ENCODE data around the gene STPG2.

STPG2 gene

DNA sequence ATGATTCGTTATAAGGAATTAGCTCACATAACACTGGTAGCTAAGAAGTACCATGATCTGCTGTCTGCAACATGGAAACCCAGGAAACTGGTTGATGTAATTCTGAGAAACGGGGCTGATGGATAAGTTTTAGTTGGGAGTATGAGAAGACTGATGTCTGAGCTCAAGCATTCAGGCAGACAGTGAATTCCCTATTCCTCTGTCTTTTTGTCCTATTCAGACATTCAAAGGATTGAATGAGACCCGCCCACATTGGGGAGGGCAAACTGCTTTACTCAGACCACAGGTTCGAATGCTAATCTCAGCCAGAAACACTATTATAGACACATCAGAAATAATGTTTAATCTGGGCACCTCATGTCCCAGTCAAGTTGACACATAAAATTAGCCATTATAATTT, 515.5 kb downstream of the STPG2 start:
- ChIA-PET POLR2A (no interaction called here), CTCF (interaction anchor here (1.4 kb wide), 1 partner anchor 24 kb away, joined by 3 read pairs; no protein-coding TSS in a partner anchor)
- TF ChIP-seq, protein P1, sequence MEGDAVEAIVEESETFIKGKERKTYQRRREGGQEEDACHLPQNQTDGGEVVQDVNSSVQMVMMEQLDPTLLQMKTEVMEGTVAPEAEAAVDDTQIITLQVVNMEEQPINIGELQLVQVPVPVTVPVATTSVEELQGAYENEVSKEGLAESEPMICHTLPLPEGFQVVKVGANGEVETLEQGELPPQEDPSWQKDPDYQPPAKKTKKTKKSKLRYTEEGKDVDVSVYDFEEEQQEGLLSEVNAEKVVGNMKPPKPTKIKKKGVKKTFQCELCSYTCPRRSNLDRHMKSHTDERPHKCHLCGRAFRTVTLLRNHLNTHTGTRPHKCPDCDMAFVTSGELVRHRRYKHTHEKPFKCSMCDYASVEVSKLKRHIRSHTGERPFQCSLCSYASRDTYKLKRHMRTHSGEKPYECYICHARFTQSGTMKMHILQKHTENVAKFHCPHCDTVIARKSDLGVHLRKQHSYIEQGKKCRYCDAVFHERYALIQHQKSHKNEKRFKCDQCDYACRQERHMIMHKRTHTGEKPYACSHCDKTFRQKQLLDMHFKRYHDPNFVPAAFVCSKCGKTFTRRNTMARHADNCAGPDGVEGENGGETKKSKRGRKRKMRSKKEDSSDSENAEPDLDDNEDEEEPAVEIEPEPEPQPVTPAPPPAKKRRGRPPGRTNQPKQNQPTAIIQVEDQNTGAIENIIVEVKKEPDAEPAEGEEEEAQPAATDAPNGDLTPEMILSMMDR (IDR thresholded peaks at IDR 0.05; ENCODE audit: control extremely low read depth, extremely low read depth, low read depth, missing control alignments) = no peak
- DNase-seq (ENCODE audit: extremely low spot score) = no peak

DNA sequence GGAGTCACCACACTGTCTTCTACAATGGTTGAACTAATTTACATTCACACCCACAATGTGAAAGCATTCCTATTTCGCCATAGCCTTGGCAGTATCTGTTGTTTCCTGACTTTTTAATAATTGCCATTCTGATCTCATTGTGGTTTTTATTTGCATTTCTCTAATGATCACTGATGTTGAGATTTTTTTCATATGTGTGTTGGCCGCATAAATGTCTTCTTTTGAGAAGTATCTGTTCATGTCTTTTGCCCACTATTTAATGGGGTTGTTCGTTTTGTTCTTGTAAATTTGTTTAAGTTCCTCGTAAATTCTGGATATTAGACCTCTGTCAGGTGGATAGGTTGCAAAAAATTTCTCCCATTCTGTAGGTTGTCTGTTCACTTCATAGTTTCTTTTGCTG, 519.1 kb downstream of the STPG2 start:
- ChIA-PET CTCF (no interaction called here), POLR2A (no interaction called here)
- no peak for DNase-seq (ENCODE audit: extremely low spot score)
- TF ChIP-seq, protein P1 (IDR thresholded peaks at IDR 0.05; ENCODE audit: control extremely low read depth, extremely low read depth, low read depth, missing control alignments) = no peak

DNA sequence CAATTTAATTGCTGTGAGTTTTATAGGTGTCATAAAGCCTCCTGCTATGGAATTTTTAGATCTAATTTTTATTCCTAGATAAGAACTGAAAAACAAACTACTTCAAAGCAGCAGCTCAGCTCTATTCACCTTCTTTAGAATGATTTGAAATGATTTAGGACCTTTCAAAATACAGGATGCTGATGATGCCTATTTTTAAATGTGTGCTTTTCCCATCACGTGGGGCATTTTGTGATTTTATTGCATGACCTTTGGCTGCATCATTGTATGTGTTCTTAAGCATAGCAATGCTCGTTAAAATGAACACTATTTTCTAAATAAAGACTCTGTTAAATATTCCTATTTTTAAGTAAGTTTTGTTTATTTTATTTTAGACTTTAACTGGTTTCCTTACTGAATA, 537.3 kb downstream of the STPG2 start:
- TF ChIP-seq, protein P1 (IDR thresholded peaks at IDR 0.05; ENCODE audit: control extremely low read depth, extremely low read depth, low read depth, missing control alignments) = no peak
- ChIA-PET POLR2A (no interaction called here), CTCF (no interaction called here)
- no peak for DNase-seq (ENCODE audit: extremely low spot score)

DNA sequence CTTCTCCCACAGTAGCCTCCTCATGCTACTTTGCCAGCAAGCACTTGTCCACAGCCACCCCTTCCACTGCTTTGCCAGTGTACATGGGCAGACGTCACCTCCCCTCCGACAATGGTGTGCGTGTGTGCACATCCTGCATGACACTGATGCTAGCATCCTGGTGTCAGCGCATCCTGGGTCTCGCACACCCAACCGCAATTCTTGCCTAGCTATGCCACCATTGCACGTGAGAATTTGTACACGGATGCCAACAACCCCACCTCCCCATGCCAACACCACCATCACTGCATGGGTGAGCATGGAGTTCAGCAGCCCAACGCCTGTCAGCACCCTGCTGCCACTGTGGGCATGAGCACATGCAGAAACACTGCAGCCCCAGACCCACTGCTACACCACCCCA, 550.0 kb downstream of the STPG2 start:
- DNase-seq (ENCODE audit: extremely low spot score) = no peak
- ChIA-PET CTCF (no interaction called here), POLR2A (no interaction called here)
- TF ChIP-seq, protein P1 (IDR thresholded peaks at IDR 0.05; ENCODE audit: control extremely low read depth, extremely low read depth, low read depth, missing control alignments) = no peak

DNA sequence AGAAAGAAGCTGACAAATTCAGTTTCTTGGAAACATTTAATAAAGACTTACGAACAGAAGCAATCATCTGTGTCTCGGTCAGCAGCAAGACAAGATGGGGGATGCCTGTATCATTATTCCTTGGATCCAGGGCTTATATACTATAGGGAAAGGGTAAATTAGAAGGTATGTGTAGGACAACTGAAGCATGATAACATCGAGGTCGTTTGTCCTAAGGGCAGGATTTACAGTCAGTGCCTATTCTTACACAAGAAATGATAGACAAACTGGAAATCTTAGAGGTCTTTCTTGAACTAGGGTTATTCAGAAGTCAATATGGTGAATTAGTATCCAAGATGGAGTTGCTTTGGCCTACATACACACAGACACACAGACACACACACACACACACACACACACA, 553.0 kb downstream of the STPG2 start:
- CTCF ChIA-PET = no interaction called here
- no peak for DNase-seq (ENCODE audit: extremely low spot score)
- POLR2A ChIA-PET = no interaction called here

DNA sequence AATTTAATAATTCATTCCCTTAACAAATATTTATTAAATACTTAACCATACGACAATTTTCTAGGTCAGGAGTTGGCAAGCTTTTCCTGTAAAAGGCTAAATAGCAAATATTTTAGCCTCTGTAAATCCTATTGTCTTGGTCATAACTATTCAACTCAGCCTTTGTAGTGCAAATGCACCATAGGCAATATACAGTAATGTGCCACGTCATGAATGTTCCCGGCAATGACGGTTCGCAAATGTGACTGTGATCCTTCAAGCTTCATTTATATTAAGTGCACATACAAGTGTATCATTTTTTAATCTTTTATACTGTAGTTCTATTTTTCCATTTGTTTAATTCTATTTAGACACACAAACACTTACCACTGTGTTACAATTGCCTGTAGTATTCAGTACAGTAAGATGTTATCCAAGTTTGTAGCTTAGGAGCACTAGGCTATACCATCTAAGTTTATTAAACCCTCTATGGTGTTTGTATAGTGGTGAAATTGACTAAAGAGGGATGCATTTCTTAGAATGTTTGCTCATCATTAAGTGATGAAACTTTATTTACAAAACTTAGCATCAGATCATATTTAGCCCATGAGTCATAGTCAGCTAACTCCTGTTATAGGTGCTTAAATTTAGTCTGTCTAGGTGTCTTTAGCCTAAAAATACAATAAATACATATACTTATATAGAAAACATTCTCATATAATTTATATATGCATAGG, 553.6 kb downstream of the STPG2 start:
- POLR2A ChIA-PET = no interaction called here
- TF ChIP-seq, protein P1 (IDR thresholded peaks at IDR 0.05; ENCODE audit: control extremely low read depth, extremely low read depth, low read depth, missing control alignments) = no peak
- CTCF ChIA-PET = no interaction called here
- DNase-seq (ENCODE audit: extremely low spot score) = no peak

More for the DNA sequence above, 553.0 kb downstream of the STPG2 start:
- TF ChIP-seq, protein P1 (IDR thresholded peaks at IDR 0.05; ENCODE audit: control extremely low read depth, extremely low read depth, low read depth, missing control alignments) = no peak

Measured in GM10248 (cell line).